Panc1 (cell line): ENCODE measurements around the gene S100A12. TPM values are rescaled to one million over a fixed set of nuclear protein-coding genes. Genes with fewer than 3 reads are reported as not detected.
"Not testable (repeated sequence)": the region's sequence is repeated elsewhere in the genome, so short reads cannot be mapped to it uniquely, and the experiment has no call there.

Experiments used
- ATAC-seq: fragments of 200-7000 bp; cut with Tn5 transposase; 2 replicates; pipeline ENCODE4 v1.9.1; 2020; ENCODE audit warnings: mild to moderate bottlenecking, moderate library complexity
- BruUV-seq: library from RNA; stranded (reverse); fragments of 400-500 nt; replicated peaks from 2 replicates; lab custom pipeline; 2021; lab: Mats Ljungman, UMichigan
- CTCF ChIA-PET: fragments of 300-600 bp; sonication (Branson Sonifier 250); formaldehyde crosslinking; loops from one replicate; lab custom pipeline; 2022; ENCODE audit warnings: antibody characterized with exemption; lab: Charles Lee
- POLR2A ChIA-PET: fragments of 300-600 bp; sonication (Branson Sonifier 250); formaldehyde crosslinking; loops from one replicate; lab custom pipeline; 2022; ENCODE audit warnings: antibody characterized with exemption; lab: Charles Lee
- DNase-seq: peaks from one replicate; pipeline ENCODE4 v3.0.0-alpha.2; 2010; ENCODE audit warnings: low read depth, low spot score
- H3K27ac ChIP-seq: 2 replicates; pipeline ENCODE4 v1.5.1; 2011; ENCODE audit warnings: mild to moderate bottlenecking, low read length, inconsistent platforms
- H3K27me3 ChIP-seq: fragments of 200-500 bp; sonication (Bioruptor generic); 2 replicates; pipeline ENCODE4 v1.6.0; 2014; ENCODE audit warnings: low read length, inconsistent platforms; ENCODE audit not compliant: control insufficient read depth, insufficient read depth
- H3K36me3 ChIP-seq: fragments of 200-500 bp; sonication (Bioruptor generic); 2 replicates; pipeline ENCODE4 v1.5.1; 2014; ENCODE audit warnings: inconsistent platforms, mild to moderate bottlenecking, low read length, moderate library complexity; ENCODE audit not compliant: control insufficient read depth, insufficient read depth
- H3K4me1 ChIP-seq: 2 replicates; pipeline ENCODE4 v1.5.1; 2011; ENCODE audit warnings: inconsistent platforms, mild to moderate bottlenecking, low read length, moderate library complexity; ENCODE audit not compliant: control insufficient read depth, insufficient read depth
- H3K4me3 ChIP-seq, 2 experiments: 2 replicates each; pipeline ENCODE4 v1.5.1; 2011 to 2012; ENCODE audit warnings: low read depth in 2 of 2, low read length in 2 of 2, mild to moderate bottlenecking in 2 of 2, inconsistent platforms in 1 of 2, moderate library complexity in 1 of 2
- H3K9me3 ChIP-seq: fragments of 200-500 bp; sonication (Bioruptor generic); 2 replicates; pipeline ENCODE4 v1.5.1; 2014; ENCODE audit warnings: low read depth, mild to moderate bottlenecking, inconsistent platforms, low read length, moderate library complexity; ENCODE audit not compliant: control insufficient read depth, insufficient read depth
- POLR2AphosphoS5 ChIP-seq: IDR thresholded peaks from 2 replicates; pipeline ENCODE4 v1.6.1; 2012; ENCODE audit warnings: mild to moderate bottlenecking, low read depth, low read length, moderate library complexity
- SIN3A ChIP-seq: IDR thresholded peaks from 2 replicates; pipeline ENCODE4 v1.6.1; 2012; ENCODE audit warnings: low read depth, mild to moderate bottlenecking, low read length, moderate library complexity, borderline replicate concordance; ENCODE audit not compliant: insufficient read depth
- TCF7L2 ChIP-seq: IDR thresholded peaks from 2 replicates; pipeline ENCODE4 v1.6.1; 2011; ENCODE audit warnings: mild to moderate bottlenecking, low read depth, low read length, inconsistent platforms
- in situ Hi-C: cut with HindIII; loops from 2 replicates; pipeline ENCODE4 v1.10.0; 2016; ENCODE audit warnings: low sequenced_read_pairs, low pct_unique_long_range_greater_than_20kb
- intact Hi-C: fragments of 100-400 bp; cut with micrococcal nuclease; formaldehyde crosslinking; loops from one replicate; pipeline ENCODE4 v1.10.0; 2022; ENCODE audit not compliant: unreplicated experiment
- total RNA-seq: library from RNA; stranded (reverse); gene quantifications from one replicate; pipeline ENCODE4 v1.2.1, GENCODE V29; 2021; ENCODE audit not compliant: unreplicated experiment
- TF ChIP-seq, protein P1 (sequence below): fragments of 450-650 bp; IDR thresholded peaks from 2 replicates; pipeline ENCODE4 v1.5.1; 2017; ENCODE audit warnings: mild to moderate bottlenecking

Gene S100A12
- total RNA-seq, 1 experiment from 2014 or later = not detected

DNA sequence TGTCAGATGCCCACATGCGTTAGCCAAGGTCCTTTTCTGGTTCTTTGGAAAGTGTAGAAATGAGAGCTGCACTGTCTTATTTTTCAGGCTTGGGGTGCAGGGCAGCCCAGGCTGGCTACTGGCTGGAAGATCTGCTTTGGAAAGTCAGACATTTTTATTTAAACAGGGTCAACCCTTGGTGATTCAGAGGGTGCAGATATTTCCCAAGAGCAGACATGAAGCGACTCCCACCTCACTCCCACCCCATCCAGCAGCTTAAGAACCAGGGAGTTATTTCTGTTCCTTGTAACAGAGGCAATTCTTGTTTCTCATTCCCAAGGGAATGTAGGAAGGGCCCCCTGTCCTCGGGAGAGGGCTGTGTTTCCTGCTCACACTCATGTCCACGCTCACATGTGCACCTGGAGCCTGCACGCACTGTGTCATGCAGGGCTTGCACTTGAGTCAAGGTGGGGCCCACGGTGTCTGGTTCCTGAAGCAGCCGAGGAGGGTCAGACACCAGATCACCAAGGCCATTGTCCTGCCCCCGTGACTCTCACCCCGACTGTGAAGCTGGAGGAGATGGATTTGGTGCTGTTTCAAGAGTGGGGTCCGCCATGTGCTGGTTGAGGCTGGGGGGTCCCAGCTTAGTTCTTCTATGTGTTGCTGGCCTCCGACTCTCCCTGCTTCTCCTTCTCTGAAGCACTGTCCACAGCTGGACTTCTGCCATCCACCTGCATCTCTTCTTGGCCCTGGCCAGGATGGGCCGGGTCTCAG lies 41.9 kb upstream of the S100A12 start:
- intact Hi-C loops (no loop called here), in situ Hi-C loops (no loop called here)
- Histone ChIP-seq H3K4me1 (no peaks in the 10 kb centered on the region; the same call in 1 of the 2 replicates), H3K9me3 (no peaks in the 10 kb centered on the region), H3K36me3 (no peaks in the 10 kb centered on the region), H3K4me3 (no peak overlapping the region), H3K27me3 (no peaks in the 10 kb centered on the region), H3K27ac (no peak overlapping the region)
- ChIA-PET POLR2A (no interaction called here), CTCF (no interaction called here)
- BruUV-seq = no TSS peak
- no peak for DNase-seq
- TF ChIP-seq, protein P1, sequence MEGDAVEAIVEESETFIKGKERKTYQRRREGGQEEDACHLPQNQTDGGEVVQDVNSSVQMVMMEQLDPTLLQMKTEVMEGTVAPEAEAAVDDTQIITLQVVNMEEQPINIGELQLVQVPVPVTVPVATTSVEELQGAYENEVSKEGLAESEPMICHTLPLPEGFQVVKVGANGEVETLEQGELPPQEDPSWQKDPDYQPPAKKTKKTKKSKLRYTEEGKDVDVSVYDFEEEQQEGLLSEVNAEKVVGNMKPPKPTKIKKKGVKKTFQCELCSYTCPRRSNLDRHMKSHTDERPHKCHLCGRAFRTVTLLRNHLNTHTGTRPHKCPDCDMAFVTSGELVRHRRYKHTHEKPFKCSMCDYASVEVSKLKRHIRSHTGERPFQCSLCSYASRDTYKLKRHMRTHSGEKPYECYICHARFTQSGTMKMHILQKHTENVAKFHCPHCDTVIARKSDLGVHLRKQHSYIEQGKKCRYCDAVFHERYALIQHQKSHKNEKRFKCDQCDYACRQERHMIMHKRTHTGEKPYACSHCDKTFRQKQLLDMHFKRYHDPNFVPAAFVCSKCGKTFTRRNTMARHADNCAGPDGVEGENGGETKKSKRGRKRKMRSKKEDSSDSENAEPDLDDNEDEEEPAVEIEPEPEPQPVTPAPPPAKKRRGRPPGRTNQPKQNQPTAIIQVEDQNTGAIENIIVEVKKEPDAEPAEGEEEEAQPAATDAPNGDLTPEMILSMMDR = no peak
- no peak for TF ChIP-seq SIN3A
- no peak for TF ChIP-seq POLR2AphosphoS5
- no peak for TF ChIP-seq TCF7L2
- no peak for ATAC-seq

DNA sequence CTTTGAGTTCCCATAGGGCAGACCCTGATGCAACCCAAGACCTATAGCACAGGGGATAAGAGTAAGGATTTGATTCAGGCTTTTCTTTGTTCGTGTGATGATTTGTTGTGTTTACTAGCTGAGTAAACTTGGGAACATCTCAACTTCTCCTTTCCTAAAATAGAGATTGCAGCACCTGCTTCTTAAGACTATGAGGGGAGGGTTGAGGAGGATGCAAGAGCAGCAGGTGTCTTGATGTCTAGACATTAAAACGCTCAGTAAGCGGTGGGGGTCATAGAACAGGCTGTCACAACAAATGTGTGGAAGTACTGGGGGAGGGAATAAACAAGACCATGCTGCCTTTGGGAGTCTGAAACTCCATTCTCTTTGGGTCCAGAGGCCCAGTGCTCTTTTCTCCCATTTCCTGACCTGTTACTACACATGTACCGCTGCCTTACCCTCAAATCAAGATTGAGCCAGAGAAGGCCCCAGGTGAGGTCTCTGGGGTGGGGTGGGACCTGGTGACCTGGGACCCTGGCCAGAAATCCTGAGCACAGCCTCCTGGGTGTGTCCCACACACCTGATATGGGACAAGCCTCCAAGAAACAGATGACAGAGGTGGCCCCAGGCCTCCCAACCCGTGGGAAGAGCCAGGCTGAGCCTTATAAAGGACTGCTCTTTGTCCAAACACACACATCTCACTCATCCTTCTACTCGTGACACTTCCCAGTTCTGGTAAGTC lies 40.6 kb upstream of the S100A12 start, which contains the start of gene S100A7A:
Gene S100A7A (plus strand): TSS at position 671 of the 721 bp plus-strand sequence. CDS start 1,563 bp downstream, outside the sequence.
- TF ChIP-seq TCF7L2 = no peak
- Histone ChIP-seq H3K36me3 (no peaks in the 10 kb centered on the region), H3K4me3 (no peak within 1 kb of the TSS), H3K4me1 (no peaks in the 10 kb centered on the region; the same call in 1 of the 2 replicates), H3K9me3 (no peaks in the 10 kb centered on the region), H3K27me3 (no peaks in the 10 kb centered on the region), H3K27ac (no peak within 1 kb of the TSS)
- POLR2A ChIA-PET = no interaction called here
- CTCF ChIA-PET = no interaction called here
- in situ Hi-C loops (no loop called here), intact Hi-C loops (no loop called here)
- BruUV-seq = no TSS peak
- ATAC-seq = no peak
- no peak for DNase-seq

DNA sequence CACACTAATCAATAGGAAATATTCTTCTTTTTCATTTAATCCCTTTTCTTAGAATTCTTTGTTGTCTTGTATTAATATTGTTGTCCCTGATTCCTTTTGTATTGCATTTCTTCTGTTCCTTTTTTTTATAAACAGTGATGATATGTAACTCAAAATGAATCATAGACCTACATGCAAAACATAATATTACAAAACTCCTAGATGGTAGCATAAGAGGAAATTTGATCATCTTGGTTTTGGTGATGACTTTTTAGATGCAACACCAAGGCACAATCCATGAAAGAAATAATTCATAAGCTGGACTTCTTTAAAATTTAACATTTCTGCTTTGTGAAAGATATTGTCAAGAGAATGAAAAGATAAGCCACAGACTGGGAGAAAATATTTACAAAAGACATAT lies 38.5 kb upstream of the S100A12 start:
- DNase-seq, H3K27ac ChIP-seq, H3K36me3 ChIP-seq, POLR2A ChIA-PET, in situ Hi-C loops, H3K9me3 ChIP-seq, H3K27me3 ChIP-seq, intact Hi-C loops, CTCF ChIA-PET, H3K4me1 ChIP-seq, BruUV-seq, H3K4me3 ChIP-seq, ATAC-seq: not testable (repeated sequence)

DNA sequence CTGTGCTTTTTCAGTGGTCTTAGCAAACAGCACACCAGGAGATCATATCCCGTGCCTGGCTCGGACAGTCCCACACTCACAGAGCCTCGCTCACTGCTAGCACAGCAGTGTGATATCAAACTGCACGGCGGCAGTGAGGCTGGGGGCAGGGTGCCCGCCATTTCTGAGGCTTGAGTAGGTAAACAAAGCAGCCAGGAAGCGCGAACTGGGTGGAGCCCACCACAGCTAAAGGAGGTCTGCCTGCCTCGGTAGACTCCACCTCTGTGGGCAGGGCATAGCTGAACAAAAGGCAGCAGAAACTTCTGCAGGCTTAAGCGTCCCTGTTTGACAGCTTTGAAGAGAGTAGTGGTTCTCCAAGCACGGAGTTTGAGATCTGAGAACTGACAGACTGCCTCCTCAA lies 31.9 kb upstream of the S100A12 start:
- POLR2A ChIA-PET, in situ Hi-C loops, BruUV-seq, H3K27me3 ChIP-seq, H3K4me1 ChIP-seq, CTCF ChIA-PET, H3K36me3 ChIP-seq, DNase-seq, ATAC-seq, H3K4me3 ChIP-seq, H3K9me3 ChIP-seq, H3K27ac ChIP-seq: not testable (repeated sequence)
- intact Hi-C loops = loop anchor here (10.0 kb wide), 1 partner anchor 88 kb away; no protein-coding TSS in a partner anchor

DNA sequence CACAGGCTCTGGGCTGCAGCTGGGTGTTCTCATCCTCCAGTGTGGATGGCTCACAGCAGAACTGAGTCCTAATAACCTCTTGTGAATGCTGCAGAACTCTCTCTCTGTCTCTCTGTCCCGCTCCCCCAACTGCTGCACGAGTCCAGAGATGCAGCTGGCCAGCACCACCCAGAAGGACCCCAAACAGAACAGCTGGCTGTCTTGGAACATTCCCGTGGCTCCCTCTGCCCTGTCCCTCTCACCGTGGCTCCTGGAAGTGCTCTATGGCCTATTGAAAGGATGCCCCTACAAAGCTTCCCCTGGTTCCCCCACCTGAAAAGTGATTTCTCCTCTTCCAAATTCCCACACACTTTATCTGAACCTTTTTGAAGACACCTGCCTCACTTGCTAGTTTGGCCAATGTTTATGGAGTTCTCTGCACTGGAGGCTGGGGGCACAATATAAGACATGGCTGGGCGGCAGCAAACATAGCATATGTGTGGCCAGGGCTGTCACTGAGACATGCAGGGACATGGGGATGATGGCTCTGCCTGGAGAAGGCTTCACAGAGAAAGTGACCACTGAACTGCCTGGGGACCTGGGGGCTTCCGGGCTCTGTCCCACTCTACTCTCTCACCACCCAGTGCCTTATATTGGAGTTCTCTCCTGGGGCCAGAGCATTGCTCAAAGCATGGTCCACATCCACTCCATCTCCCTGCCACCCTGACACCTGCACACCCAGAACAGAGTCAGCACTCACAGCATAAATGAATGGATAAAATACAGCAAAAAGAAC lies 30.6 kb upstream of the S100A12 start:
- in situ Hi-C loops = not testable (repeated sequence)

More for the DNA sequence above, 30.6 kb upstream of the S100A12 start:
- intact Hi-C loops = loop anchor here (10.0 kb wide), 1 partner anchor 89 kb away; no protein-coding TSS in a partner anchor
- POLR2A ChIA-PET, H3K27ac ChIP-seq, DNase-seq, H3K36me3 ChIP-seq, BruUV-seq, H3K9me3 ChIP-seq, CTCF ChIA-PET, H3K4me3 ChIP-seq, H3K4me1 ChIP-seq: not testable (repeated sequence)
- ATAC-seq = peak; percentile 30; the same call in 1 of the 2 replicates
- peaks cover 14% of the 10 kb centered on the region for H3K27me3 ChIP-seq
